ENCODE data around the gene GPBP1. TPM values are rescaled to one million over a fixed set of nuclear protein-coding genes. Genes with fewer than 3 reads are reported as not detected.

The GPBP1 gene
- 92.5 and 97.5 TPM in 2 replicates for polyA plus RNA-seq (2013)

- peak within 1 kb of the TSS; percentile 92 for H2AK5ac ChIP-seq (ENCODE audit: low read length)
- peak within 1 kb of the TSS; percentile 95 for H2AFZ ChIP-seq (ENCODE audit: insufficient read depth, low read length, poor library complexity)
- peak within 1 kb of the TSS; percentile 84 for H2BK12ac ChIP-seq (ENCODE audit: low read length)
- no peaks in the 10 kb centered on the region for H3K9me3 ChIP-seq (ENCODE audit: insufficient read depth, low read depth, low read length)
- H3K27me3 ChIP-seq (ENCODE audit: insufficient read depth, low read length) = no peaks in the 10 kb centered on the region
- peak within 1 kb of the TSS; percentile 99 for H3K18ac ChIP-seq (ENCODE audit: low read length)
- no CpG with 5 or more reads among the region's 83 CpGs for WGBS (ENCODE audit: extremely low coverage, insufficient coverage, insufficient read length)
- peak within 1 kb of the TSS; percentile 99 for H4K91ac ChIP-seq (ENCODE audit: low read depth, low read length)
- peak; percentile 99 to 100 for DNase-seq
- peak within 1 kb of the TSS; percentile 98 for H2BK120ac ChIP-seq (ENCODE audit: insufficient read depth, low read length, poor library complexity)
- peak within 1 kb of the TSS; percentile 98 for H3K14ac ChIP-seq (ENCODE audit: low read length)
- no peaks in the 10 kb centered on the region for H3K36me3 ChIP-seq (ENCODE audit: control insufficient read depth in 1 of 2, insufficient read depth in 2 of 2, low read length in 2 of 2)
- peaks cover 17% of the 10 kb centered on the region for H3K79me1 ChIP-seq (ENCODE audit: low read length)
- H2BK5ac ChIP-seq (ENCODE audit: low read depth, low read length, poor library complexity) = peak within 1 kb of the TSS; percentile 95
- peak within 1 kb of the TSS; percentile 76 for H3K4me2 ChIP-seq (ENCODE audit: low read length)
- peak within 1 kb of the TSS; percentile 97 for H3K4me3 ChIP-seq (ENCODE audit: low read depth, low read length)
- H4K8ac ChIP-seq (ENCODE audit: low read depth, low read length) = peak within 1 kb of the TSS; percentile 96
- H3K4ac ChIP-seq (ENCODE audit: low read depth, low read length) = peak within 1 kb of the TSS; percentile 100
- H3K27ac ChIP-seq (ENCODE audit: low read depth, low read length) = peak within 1 kb of the TSS; percentile 100
- peak within 1 kb of the TSS; percentile 99 for H4K12ac ChIP-seq (ENCODE audit: low read depth, low read length)
- H3K79me2 ChIP-seq (ENCODE audit: control insufficient read depth, insufficient read depth, low read length, poor library complexity) = peaks cover 24% of the 10 kb centered on the region
- peak within 1 kb of the TSS; percentile 96 for H3K9ac ChIP-seq (ENCODE audit: low read length)
- H3K4me1 ChIP-seq (ENCODE audit: control insufficient read depth in 1 of 2, insufficient read depth in 2 of 2, low read length in 2 of 2) = peaks cover 2 to 6% of the 10 kb centered on the region in 2 experiments
- H3K23ac ChIP-seq (ENCODE audit: low read length) = no peak within 1 kb of the TSS
These were observed at the start of gene GPBP1 for GRCh38 chr5:57173319-57174127. TSS of gene GPBP1 (plus strand) at chr5:57174059. CDS start at chr5:57214131, 40,072 bp downstream.

- Histone ChIP-seq H3K9me3 (ENCODE audit: insufficient read depth, low read depth, low read length) (no peaks in the 10 kb centered on the region), H3K4me2 (ENCODE audit: low read length) (no peak overlapping the region), H3K14ac (ENCODE audit: low read length) (no peak overlapping the region), H3K27ac (ENCODE audit: low read depth, low read length) (no peak overlapping the region), H2BK120ac (ENCODE audit: insufficient read depth, low read length, poor library complexity) (no peak overlapping the region), H3K4me3 (ENCODE audit: low read depth, low read length) (no peak overlapping the region), H3K79me2 (ENCODE audit: control insufficient read depth, insufficient read depth, low read length, poor library complexity) (no peaks in the 10 kb centered on the region), H2BK5ac (ENCODE audit: low read depth, low read length, poor library complexity) (no peak overlapping the region), H2BK12ac (ENCODE audit: low read length) (no peak overlapping the region), H2AFZ (ENCODE audit: insufficient read depth, low read length, poor library complexity) (no peak overlapping the region), H3K4ac (ENCODE audit: low read depth, low read length) (no peak overlapping the region), H4K12ac (ENCODE audit: low read depth, low read length) (no peak overlapping the region), H3K18ac (ENCODE audit: low read length) (no peak overlapping the region), H4K91ac (ENCODE audit: low read depth, low read length) (no peak overlapping the region), H3K9ac (ENCODE audit: low read length) (no peak overlapping the region), H2AK5ac (ENCODE audit: low read length) (no peak overlapping the region), H3K36me3 (ENCODE audit: control insufficient read depth in 1 of 2, insufficient read depth in 2 of 2, low read length in 2 of 2) (no peaks in the 10 kb centered on the region), H3K27me3 (ENCODE audit: insufficient read depth, low read length) (no peaks in the 10 kb centered on the region), H3K23ac (ENCODE audit: low read length) (no peak overlapping the region), H3K79me1 (ENCODE audit: low read length) (no peaks in the 10 kb centered on the region), H4K8ac (ENCODE audit: low read depth, low read length) (no peak overlapping the region), H3K4me1 (ENCODE audit: control insufficient read depth in 1 of 2, insufficient read depth in 2 of 2, low read length in 2 of 2) (peaks cover 0 to 1% of the 10 kb centered on the region in 2 experiments)
- DNase-seq = peak; percentile 41 to 60
- WGBS (ENCODE audit: extremely low coverage, insufficient coverage, insufficient read length) = no CpG with 5 or more reads among the region's 3 CpGs
These were observed 45.5 kb upstream of the GPBP1 start for GRCh38 chr5:57128325-57128724.

GRCh38 chr5:57133574-57133973, 40.3 kb upstream of the GPBP1 start:
- no peak overlapping the region for H3K4me3 ChIP-seq (ENCODE audit: low read depth, low read length)
- H3K4me1 ChIP-seq (ENCODE audit: control insufficient read depth in 1 of 2, insufficient read depth in 2 of 2, low read length in 2 of 2) = peaks cover 0 to 1% of the 10 kb centered on the region in 2 experiments
- H3K18ac ChIP-seq (ENCODE audit: low read length) = no peak overlapping the region
- no peak overlapping the region for H4K12ac ChIP-seq (ENCODE audit: low read depth, low read length)
- no peak overlapping the region for H3K4me2 ChIP-seq (ENCODE audit: low read length)
- no peak overlapping the region for H3K23ac ChIP-seq (ENCODE audit: low read length)
- H2BK120ac ChIP-seq (ENCODE audit: insufficient read depth, low read length, poor library complexity) = no peak overlapping the region
- no peak overlapping the region for H4K91ac ChIP-seq (ENCODE audit: low read depth, low read length)
- H3K27ac ChIP-seq (ENCODE audit: low read depth, low read length) = no peak overlapping the region
- no peak overlapping the region for H2AK5ac ChIP-seq (ENCODE audit: low read length)
- H3K4ac ChIP-seq (ENCODE audit: low read depth, low read length) = no peak overlapping the region
- H2AFZ ChIP-seq (ENCODE audit: insufficient read depth, low read length, poor library complexity) = no peak overlapping the region
- no peak overlapping the region for H3K9ac ChIP-seq (ENCODE audit: low read length)
- no peaks in the 10 kb centered on the region for H3K79me2 ChIP-seq (ENCODE audit: control insufficient read depth, insufficient read depth, low read length, poor library complexity)
- H2BK5ac ChIP-seq (ENCODE audit: low read depth, low read length, poor library complexity) = no peak overlapping the region
- no peaks in the 10 kb centered on the region for H3K79me1 ChIP-seq (ENCODE audit: low read length)
- no peak for DNase-seq
- no peaks in the 10 kb centered on the region for H3K27me3 ChIP-seq (ENCODE audit: insufficient read depth, low read length)
- no peak overlapping the region for H4K8ac ChIP-seq (ENCODE audit: low read depth, low read length)
- no peaks in the 10 kb centered on the region for H3K9me3 ChIP-seq (ENCODE audit: insufficient read depth, low read depth, low read length)
- no peak overlapping the region for H3K14ac ChIP-seq (ENCODE audit: low read length)
- WGBS (ENCODE audit: extremely low coverage, insufficient coverage, insufficient read length) = no CpG with 5 or more reads among the region's 2 CpGs
- H3K36me3 ChIP-seq (ENCODE audit: control insufficient read depth in 1 of 2, insufficient read depth in 2 of 2, low read length in 2 of 2) = no peaks in the 10 kb centered on the region
- H2BK12ac ChIP-seq (ENCODE audit: low read length) = no peak overlapping the region

- no peak overlapping the region for H3K4me3 ChIP-seq (ENCODE audit: low read depth, low read length)
These were observed 36.5 kb upstream of the GPBP1 start for GRCh38 chr5:57137401-57137800.

More at GRCh38 chr5:57137401-57137800, 36.5 kb upstream of the GPBP1 start:
- Histone ChIP-seq H3K27me3 (ENCODE audit: insufficient read depth, low read length) (no peaks in the 10 kb centered on the region), H3K4ac (ENCODE audit: low read depth, low read length) (no peak overlapping the region), H2AK5ac (ENCODE audit: low read length) (no peak overlapping the region), H3K27ac (ENCODE audit: low read depth, low read length) (no peak overlapping the region), H3K18ac (ENCODE audit: low read length) (no peak overlapping the region), H2BK12ac (ENCODE audit: low read length) (no peak overlapping the region), H2BK120ac (ENCODE audit: insufficient read depth, low read length, poor library complexity) (no peak overlapping the region), H3K4me2 (ENCODE audit: low read length) (no peak overlapping the region), H4K12ac (ENCODE audit: low read depth, low read length) (no peak overlapping the region), H3K4me1 (ENCODE audit: control insufficient read depth in 1 of 2, insufficient read depth in 2 of 2, low read length in 2 of 2) (no peaks in the 10 kb centered on the region), H2AFZ (ENCODE audit: insufficient read depth, low read length, poor library complexity) (no peak overlapping the region), H3K23ac (ENCODE audit: low read length) (no peak overlapping the region), H2BK5ac (ENCODE audit: low read depth, low read length, poor library complexity) (no peak overlapping the region), H4K91ac (ENCODE audit: low read depth, low read length) (no peak overlapping the region), H4K8ac (ENCODE audit: low read depth, low read length) (no peak overlapping the region), H3K14ac (ENCODE audit: low read length) (no peak overlapping the region), H3K9me3 (ENCODE audit: insufficient read depth, low read depth, low read length) (no peaks in the 10 kb centered on the region), H3K36me3 (ENCODE audit: control insufficient read depth in 1 of 2, insufficient read depth in 2 of 2, low read length in 2 of 2) (no peaks in the 10 kb centered on the region), H3K9ac (ENCODE audit: low read length) (no peak overlapping the region), H3K79me2 (ENCODE audit: control insufficient read depth, insufficient read depth, low read length, poor library complexity) (no peaks in the 10 kb centered on the region), H3K79me1 (ENCODE audit: low read length) (no peaks in the 10 kb centered on the region)
- WGBS (ENCODE audit: extremely low coverage, insufficient coverage, insufficient read length) = no CpG with 5 or more reads among the region's 2 CpGs
- peak in 1 of 2 donors; percentile 15 for DNase-seq
